Stimulated activated CD4-positive, alpha-beta T cell treated with anti-CD3 and anti-CD28 coated beads, TNF-alpha, amount 100 ng/mL, for 48 hours (primary cell): ENCODE data around the gene SEPTIN10.
A peak's percentile ranks its signal among the peaks of the same experiment; 100 is the strongest.
"Not testable (repeated sequence)": the region's sequence is repeated elsewhere in the genome, so short reads cannot be mapped to it uniquely, and the experiment has no call there.

ENCODE experiments used
- DNase-seq, 3 donors: peaks; one replicate each; pipeline ENCODE4 v3.0.0-alpha.2; 2020; ENCODE audit warnings: low read depth in 3 of 3

SEPTIN10 gene

DNA sequence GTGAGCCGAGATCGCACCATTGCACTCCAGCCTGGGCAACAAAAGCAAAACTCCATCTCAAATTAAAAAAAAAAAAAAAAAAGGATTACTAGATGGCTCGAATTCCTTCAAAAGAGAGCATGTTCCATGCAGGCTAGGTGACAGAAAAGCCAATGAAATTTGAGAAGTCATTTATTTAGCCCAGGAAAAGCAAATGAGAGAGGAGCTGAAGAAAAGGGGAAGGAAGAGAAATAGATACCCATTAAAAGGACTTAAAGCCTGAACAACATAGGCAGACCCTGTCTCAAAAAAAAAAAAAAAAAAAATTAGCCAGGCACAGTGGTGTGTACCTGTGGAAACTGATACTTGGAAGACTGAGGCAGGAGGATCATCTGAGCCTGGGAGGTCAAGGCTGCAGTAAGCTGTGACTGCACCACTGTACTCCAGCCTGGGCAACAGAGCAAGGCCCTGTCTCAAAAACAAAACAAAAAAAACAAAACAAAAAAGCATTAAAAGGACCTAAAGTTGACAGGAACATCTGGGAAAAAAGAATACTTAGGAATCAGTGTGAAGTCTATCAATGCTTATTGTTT lies 11.1 kb downstream of the SEPTIN10 start:
- no peak for DNase-seq

DNA sequence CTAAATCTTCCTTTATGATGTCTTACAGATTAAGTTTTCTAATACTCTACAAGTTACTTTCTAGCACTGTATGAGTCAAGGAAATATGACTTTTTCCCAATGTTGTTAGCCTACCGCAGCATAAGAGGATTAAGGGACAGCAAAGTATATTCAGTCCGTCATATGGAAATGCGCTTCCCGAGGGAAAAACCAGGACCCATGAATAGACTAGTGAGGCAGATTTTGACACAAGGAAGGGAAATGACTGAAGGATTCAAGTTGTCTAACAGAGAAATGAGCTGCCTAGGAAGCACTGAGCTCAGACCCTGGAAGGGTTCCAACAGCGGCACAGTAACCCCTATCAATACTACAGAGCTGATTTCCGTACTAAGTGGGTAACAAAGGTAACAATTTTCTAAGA lies 12.0 kb downstream of the SEPTIN10 start:
- DNase-seq, result no peak

DNA sequence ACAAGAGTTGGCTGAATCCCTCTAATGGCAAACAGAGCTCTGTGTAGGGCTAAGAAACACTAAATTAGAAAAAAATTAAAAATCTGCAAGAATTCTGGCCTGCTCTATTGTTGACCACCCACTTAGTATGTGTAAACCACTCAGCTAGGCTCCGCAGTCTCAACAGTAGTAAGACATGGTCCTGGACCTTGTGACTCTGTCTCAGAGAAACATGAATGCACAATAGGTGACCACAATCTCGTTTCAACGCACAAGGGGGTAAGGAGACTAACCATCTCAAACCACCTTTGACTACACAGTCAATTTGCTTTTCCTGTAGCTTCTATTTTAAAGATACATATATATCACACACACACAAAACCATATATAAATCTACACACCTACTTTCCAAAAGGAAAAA lies 16.5 kb downstream of the SEPTIN10 start:
- DNase-seq, result no peak

DNA sequence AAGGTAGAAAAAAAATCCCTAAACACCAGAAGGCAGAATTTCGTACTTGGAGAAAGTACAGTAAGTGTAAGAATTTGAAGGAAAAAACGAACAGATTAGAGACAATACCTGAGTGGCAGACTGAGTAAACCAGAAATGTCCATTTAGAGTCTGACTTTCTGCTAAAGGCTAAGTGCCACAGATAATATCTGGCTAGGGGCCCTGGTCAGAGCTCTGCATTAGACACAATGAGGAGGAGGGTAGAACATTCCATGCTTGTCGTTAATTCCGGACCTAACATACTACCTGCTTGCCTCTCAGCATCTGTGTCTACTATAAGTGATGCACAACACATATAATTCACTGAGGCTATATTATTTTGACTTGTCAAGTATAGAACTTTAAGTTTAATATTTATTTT lies 18.1 kb downstream of the SEPTIN10 start:
- DNase-seq, result no peak

DNA sequence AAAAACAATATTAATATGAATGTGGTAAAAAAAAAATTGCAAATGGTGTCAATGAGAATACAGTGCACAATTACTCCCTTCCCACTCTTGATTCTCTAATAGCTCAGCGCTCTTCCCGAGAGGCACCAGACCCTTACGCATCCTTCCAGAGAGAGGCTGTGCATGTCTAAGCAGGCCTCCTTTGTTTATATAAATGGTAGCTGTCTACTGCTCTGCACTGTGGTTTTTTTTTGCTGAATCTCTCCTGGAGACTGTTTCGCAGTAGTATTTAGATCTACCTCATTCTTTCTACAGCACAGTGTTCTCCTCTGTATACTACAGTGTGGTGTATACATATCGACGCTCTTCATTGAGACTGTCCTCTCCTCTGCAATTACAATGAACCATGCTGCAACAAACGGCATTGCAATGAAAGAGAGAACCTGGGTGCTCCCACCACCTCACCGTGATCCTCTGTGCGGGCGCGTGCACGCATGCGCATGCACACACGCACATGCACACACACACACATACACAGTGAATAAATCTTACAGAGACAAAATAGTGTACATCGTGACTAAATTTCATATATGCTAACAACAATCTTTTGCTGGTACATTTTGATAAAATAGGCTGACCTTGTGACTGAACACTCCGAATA lies 19.4 kb downstream of the SEPTIN10 start:
- no peak for DNase-seq

DNA sequence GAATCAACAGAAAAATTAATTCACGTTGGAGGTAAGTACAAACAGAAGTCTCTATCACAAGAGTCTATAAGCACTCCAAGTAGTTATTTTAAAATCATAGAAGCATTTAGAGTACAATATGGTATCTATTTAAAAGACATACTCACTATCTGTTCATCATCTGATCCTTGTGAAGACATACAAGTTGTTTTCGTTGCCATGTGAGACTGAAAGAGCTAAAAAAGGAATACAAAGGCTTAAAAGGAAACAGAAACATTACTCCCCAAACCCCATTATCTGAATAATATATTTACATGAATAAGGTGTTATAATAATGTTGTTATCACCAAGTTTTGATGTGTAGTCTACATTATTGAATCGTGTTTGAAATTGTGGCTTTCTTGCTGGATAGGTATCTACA lies 20.9 kb downstream of the SEPTIN10 start:
- no peak for DNase-seq

DNA sequence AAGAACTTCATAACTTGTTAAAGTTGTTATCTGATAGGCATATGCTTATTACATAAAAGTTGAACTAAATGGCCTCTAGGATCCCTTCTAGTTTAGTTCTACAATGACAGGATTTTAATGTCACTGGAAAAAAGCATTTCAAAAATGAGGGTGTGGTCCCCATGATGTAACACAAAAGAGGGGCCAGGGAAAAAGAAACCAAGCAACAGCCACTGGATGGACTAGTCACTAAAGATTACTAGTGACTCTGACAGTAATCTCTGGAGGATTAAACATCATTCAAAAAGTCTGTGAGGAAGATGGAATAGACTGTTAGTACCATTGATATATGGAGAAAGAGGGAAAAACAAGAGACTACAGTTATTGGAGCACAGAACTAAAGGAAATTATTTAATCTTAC lies 22.6 kb downstream of the SEPTIN10 start:
- no peak for DNase-seq

DNA sequence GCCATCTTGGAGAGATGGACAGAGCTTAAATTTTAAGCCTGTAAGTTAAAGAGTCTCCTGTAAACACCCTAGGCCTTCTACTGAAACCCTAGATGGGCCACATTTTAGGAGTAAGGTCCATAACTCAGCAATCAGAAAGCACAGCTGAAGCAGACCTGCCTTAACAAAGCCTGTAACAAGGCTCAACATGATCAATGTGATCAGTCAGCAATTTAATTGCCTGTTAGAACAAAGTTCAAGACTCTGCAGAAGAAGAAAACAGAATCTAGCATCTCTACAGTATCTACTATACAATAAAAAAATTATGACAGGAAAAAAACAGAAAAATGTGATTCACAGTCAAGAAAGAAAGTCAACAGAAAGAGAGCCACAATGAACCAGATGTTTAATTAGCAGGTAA lies 27.1 kb downstream of the SEPTIN10 start:
- no peak for DNase-seq

DNA sequence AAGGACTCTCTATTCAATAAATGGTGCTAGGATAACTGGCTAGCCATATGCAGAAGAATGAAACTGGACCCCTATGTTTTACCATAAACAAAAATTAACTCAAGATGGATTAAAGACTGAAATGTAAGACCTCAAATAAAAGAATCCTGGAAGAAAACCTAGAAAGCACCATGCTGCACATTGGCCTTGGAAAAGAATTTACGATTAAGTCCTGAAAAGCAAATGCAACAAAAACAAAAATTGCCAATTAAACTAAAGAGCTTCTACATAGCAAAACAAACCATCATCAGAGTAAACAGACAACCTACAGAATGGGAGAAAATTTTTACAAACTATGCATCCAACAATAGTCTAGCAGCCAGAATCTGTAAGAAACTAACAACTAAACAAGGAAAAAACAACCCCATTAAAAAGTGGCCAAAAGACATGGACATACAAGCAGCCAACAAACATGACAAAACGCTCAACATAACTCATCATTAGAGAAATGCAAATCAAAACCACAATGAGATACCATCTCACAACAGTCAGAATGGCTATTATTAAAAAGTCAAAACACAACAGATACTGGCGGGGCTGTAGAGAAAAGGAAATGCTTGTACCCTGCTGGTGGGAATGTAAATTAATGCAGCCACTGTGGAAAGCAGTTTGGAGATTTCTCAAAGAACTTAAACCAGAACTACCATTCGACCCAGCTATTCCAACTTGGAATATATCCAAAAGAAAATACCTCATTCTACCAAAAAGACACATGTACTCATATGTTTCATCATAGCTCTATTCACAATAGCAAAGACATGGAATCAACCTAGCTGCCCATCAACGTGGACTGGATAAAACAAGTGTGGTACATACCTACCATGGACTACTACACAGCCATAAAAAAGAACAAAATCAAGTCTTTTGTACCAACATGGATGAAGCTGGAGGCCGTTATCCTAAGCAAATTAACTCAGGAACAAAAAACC lies 30.6 kb downstream of the SEPTIN10 start:
- DNase-seq, result no peak

DNA sequence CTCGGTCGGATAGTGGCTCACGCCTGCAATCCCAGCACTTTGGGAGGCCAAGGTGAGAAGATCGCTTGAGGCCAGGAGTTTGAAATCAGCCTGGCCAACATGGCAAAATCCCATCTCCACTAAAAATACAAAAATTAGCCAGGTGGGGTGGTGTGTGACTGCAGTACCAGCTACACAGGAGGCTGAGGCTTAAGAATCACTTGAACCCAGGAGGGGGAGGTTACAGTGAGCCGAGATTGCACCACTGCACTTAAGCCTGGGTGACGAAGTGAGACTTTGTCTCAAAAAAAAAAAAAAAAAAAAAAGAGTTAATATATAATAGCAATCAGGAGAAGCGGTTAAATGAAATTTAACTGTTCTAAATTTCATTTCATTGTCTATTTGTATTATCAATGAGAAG lies 36.1 kb downstream of the SEPTIN10 start:
- DNase-seq, result not testable (repeated sequence)

DNA sequence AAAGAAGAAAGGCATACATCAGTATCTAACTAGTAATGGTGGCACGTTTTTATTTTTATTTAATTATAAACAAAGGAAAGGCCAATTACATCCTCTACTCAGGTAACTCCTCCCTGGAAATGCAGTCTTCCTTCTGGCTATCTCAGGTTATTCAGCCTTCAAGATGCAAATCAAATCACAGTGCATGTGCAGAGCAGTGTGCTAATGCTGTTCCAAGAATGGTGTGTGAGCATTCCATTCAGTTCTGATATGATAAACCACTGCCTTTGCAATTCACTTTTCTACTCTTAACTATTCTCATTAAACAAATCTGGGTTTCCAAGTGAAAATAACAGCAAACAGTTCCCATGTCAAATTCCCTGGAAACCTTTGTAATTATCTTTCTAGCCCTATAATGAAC lies 38.4 kb downstream of the SEPTIN10 start:
- no peak for DNase-seq

DNA sequence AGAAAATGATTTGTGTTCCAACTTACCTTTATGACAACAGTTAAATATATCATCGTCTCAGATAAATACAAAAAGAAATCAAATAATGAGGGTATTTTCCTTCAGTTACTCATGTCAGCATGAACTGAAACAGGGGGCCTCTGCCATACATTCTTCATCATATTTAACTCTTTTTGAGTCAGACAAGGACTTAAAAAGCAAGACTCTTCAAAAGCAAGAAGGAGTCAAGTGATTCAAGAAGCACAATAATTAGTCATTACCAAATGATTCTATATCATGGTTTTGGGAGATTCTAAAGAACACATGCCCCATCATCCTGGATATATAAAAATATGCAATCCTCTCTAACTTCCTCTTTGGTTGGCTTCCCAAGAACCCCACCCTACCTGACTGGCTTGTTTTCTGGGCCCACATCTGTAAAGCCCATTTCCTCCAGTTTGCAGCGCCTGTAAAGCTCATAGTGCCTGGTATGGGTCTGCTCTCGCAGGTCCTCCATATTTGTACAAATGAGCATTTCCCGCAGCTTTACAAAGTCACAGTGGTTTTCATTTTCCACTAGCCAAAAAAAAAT lies 49.7 kb downstream of the SEPTIN10 start:
- no peak for DNase-seq

DNA sequence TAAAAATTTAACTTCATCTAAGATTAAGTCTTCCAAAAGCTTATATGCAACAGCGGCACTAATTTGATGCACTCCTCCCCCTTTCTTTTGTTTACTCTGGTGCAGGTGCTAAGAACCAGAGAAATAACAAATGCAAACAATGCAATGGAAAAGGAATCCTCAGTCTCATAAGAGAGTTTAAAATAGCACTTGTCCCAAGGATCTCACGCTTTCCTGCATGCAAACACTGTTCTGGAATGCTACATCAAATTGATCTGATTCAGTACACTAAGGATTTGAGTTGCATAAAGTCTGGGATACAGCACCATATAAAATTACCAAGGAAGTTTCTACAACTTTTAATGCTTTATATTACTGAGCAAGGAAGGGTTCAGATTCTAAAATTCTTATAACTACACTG lies 50.5 kb downstream of the SEPTIN10 start:
- no peak for DNase-seq

DNA sequence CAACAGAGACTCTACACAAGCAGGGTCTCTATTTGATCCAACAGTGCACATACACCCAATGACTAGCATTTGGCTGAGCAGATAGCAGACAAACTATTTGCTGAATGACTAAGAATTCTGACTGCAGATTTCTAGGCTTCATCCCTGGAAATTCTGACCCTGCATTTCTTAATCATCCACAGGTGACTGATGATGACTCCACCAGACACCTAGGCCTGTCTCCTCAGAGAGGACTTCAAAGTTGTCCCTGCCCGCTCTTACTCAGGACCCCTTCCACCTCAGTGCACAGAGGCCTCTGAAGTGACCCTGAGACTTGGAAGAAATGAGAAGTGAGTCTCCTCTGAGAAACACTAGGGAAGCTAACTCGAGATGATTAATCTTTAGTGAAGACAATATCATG lies 51.3 kb downstream of the SEPTIN10 start:
- peak in 1 of 3 donors; percentile 16 for DNase-seq

DNA sequence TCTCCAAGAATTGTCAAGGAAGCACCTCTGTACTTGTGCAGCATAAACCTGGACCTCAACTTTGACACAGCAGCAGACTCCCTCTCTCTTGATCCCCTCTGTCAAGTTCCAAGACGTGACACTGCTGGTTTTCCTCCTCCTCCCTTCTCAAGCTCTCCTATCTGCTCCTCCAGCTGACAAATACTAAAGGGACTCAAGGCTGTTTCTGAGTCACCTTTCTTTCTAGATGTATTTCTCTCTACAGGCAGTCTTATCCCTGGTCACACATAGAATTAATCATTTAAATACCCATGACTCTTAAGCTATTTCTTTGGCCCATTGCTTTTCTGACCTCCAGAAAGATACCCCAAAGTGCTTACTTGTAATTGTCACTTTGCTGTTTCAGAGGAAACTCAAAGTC lies 53.5 kb downstream of the SEPTIN10 start:
- no peak for DNase-seq

DNA sequence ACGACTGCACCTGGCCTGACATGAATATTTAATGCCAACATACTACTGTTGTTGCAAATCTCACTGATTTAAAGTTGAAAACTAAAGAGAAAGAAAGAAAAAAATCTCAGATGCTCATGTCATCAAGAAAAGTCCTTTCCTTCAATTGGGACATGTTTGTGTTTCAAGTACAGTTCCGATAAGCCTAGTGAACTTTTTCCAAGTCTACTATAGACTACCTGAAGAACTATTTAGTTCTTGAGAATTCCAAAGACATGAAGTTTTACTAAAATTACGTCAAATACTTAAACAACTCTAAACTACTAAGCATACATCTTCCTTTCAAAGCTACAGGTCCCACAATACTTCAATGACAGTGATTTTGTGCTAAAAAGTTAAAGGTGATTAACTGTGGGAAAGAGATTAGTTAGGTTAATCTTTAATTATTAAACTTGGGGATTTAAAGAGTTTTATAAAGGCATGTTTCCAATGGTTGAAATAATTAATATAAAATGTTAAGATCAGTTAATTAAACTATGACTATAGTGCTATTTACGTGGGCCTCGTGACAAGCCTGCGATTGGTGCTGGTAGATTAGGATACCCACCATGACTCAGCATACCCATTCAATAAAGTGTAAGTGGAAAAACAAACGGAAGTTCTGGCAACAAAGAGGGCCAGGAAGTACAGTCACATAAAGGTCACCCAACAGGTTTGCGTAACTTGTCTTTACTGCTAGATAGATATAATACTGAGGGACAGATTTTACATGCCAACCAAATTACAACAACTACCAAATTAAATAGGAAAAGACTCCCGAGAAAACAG lies 55.5 kb downstream of the SEPTIN10 start:
- no peak for DNase-seq

DNA sequence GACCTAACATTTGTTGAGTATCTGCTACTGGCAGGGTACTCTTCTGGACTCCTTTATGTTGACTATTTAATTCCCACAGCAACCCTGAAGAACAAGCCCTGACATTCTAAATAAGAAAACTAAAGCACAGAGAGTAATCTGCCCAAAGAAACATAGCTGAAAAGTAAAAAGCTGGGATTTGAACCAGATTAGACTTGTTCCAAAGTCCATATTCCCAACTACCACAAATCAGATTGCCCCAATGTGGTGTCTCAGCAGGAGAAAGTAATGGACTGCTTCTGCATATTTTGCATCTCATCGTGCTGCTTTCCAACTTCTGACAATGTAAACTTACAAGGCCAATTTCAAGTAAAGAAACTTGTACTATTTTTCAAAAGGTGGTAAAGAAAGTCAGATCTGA lies 56.5 kb downstream of the SEPTIN10 start:
- no peak for DNase-seq

DNA sequence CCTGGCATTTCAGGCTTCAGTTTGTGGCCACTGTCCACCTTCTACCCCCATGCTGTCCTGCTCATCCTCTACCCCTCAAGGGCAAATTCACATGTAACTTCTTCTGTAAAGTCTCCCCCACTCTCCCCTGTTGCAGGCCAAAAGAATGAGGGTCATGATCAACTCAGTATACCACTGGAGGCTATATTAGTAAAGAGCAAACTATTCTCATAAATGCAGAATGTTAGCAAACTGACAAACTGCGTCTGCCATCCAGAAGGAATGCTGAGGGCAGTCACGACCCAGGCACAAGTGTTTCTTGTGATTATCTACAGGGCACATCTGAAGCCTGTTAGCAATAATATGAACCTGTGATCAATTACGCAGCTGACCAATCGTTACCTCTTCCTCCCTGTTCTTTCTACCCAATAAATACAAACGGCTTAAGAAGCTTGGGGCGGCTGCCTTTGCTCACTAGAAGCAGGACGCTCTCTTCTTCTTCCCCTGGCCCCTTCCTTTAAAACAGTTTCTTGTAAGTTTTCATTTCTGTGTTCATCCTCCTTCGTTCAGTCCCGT lies 58.3 kb downstream of the SEPTIN10 start:
- no peak for DNase-seq

DNA sequence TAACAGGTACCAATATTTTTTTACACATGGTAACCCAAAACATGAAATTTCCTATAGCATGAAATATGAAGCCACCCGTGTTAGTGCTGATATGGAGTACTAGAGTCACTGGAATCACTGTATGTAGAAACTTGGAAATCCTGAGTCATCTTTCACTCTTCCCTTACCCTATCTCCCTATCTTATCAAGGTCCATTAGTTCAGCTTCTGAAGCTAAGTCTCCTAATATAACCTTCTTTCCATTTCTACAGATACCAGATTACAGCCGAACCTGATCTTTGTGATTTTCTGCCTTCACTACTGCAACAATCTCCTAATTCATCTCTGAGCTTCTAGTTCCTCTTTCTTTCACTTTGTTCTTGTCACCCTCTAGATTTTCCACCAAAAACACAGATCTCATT lies 59.0 kb downstream of the SEPTIN10 start:
- no peak for DNase-seq

DNA sequence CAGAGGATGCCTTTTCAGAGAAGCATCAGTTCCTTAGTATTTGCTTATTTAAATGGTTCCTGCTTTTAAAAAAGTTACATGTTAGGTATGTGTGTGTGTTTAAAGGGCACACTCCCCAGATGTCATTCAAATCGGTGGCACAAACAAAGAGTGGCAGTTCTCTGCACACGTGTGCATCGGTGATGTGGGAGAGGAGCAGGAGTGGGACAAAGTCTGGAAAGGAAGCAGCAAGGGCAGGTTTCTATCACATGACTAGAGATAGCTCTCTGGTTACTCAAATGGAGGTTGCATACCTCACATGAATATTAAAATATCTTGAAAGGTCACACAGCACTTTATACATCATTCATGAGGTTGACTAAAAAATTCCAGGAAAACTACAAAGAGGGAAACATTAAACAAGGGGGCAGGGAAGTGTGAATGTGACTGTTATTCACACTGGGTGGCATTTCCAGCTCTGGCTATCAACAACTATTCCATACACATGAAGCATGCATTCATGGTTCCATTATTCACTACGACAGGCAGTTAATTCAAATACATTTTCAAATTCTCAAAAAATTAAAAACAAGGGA lies 64.7 kb downstream of the SEPTIN10 start:
- DNase-seq, result no peak

DNA sequence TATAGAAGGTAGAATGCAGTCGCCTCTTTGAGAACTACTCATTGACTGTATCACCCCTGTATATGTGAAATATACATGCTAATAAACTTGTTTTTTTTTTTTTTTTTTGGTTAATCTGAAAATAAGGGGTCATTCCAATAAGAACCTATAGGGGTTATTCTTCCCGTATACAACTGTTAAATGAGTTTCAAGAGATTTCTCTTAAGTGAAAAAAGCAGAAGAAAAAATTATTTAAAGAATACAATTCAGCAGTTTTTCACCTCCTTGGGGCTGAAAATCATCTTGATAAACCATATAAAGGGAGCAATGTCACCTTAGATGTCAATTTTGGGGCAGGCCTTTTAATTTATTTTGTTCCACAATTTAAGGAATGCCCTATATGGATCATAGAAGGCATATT lies 66.5 kb downstream of the SEPTIN10 start:
- DNase-seq, result no peak
